ENCODE data around the gene FEM1C. TPM values are rescaled to one million over a fixed set of nuclear protein-coding genes. Genes with fewer than 3 reads are reported as not detected.

The FEM1C gene
- total and polyA plus RNA-seq, 9 of the 15 experiments (the other 6 are each of a cell fraction or from before 2014, with no cell fraction given) = 1.4 to 9.3 (median 4.3) TPM

DNA sequence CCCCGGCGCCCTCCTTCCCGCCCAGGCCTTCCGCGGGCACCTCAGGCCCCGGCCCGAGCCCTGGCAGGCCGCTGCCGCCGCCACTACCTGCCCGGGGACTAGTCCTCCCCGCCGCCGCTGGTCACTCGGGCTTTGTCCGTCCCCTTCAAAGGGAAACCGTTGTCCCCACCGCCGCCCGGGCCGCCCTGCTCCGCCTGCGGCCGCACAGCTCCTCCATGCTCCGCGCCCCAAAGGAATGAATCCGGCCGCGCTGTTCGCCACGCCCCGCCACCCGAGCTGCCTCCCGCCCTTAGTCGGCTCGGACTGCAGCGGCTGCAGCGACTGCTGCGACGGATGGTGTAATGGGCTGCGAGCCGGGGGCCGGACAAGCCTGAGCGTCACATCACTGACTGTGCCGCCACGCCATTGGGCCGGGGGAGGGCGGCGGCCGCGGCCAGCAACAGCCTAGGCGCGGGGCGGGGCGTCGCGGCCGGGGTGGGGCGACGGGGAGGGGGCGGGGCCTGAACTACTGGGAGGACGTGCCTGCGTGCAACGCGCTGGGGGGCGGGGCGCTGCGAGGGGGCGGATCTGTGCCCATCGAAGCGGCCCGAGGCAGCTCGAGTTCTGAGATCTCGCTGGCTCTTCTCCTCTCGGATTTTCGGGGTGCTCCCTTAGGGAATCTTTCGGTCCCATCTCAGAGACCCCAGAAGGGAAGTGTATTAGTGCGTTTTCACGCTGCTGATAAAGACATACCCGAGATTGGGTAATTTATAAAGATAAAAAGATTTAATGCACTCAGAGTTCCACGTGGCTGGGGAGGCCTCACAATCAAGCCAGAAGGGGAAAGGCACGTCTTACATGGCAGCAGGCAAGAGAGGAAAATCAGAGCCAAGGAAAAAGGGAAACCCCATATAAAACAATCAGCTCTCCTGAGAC, at the start of gene FEM1C (continued):
- TF ChIP-seq ZNF143 (CRISPR knock-in tag; IDR thresholded peaks at IDR 0.05) (no peak), SNIP1 (IDR thresholded peaks at IDR 0.05; ENCODE audit: low read depth) (no peak), KLF13 (tag; IDR thresholded peaks at IDR 0.05; ENCODE audit: borderline replicate concordance, low read depth) (no peak), ZC3H11A (IDR thresholded peaks at IDR 0.05; ENCODE audit: low read depth, low read length) (no peak), BRF1 (IDR thresholded peaks at IDR 0.05; ENCODE audit: borderline replicate concordance, extremely low read depth, insufficient read length) (no peak), CCAR2 (IDR thresholded peaks at IDR 0.05; ENCODE audit: low read depth, low read length) (no peak)
- TF ChIP-seq, protein P1, sequence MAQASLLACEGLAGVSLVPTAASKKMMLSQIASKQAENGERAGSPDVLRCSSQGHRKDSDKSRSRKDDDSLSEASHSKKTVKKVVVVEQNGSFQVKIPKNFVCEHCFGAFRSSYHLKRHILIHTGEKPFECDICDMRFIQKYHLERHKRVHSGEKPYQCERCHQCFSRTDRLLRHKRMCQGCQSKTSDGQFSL (CRISPR knock-in tag; IDR thresholded peaks at IDR 0.05) = peak; percentile 64; the same call in 1 of the 2 replicates
- TF ChIP-seq, protein P1 (tag; IDR thresholded peaks at IDR 0.05) = no peak

DNA sequence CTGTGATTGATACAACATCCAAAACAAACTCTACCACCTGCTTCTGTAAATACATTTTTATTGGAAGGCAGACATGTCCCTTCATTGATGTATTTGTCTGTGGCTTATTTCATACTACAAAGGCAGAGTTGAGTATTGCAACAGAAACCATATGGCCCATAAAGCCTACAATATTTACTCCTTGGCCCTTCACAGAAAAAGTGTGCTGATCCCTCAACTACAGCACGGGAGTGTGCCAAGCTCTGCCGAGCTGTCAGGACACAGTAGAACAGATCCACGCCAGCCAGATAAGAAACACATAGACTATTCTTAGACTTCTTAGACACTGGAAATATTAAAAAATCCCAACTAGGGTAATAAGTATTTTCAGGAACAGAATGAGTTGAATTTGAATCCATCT, 44.5 kb upstream of the FEM1C start:
- WGBS (ENCODE audit: insufficient coverage, low coverage, missing lambda C conversion rate) = 50% methylated on average over 3 of the region's 3 CpGs
- in situ Hi-C loops (cut with MboI) = loop anchor here (25.0 kb wide), 1 partner anchor 1902 kb away; no protein-coding TSS in a partner anchor
- Histone ChIP-seq H3K27me3 (ENCODE audit: control insufficient read depth in 2 of 2, insufficient read depth in 2 of 2, low read length in 2 of 2) (no peaks in the 10 kb centered on the region), H3K9me1 (ENCODE audit: control insufficient read depth, insufficient read depth, low read length) (no peaks in the 10 kb centered on the region), H3K27ac (ENCODE audit: extremely low read depth, low read depth, low read length) (no peak overlapping the region), H3K36me3 (ENCODE audit: control insufficient read depth, insufficient read depth, low read length) (no peaks in the 10 kb centered on the region), H3K4me2 (ENCODE audit: insufficient read depth, low read length) (no peak overlapping the region), H3K9me3 (replicated peaks; ENCODE audit: control insufficient read depth, insufficient read depth, low read depth, low read length) (no peaks in the 10 kb centered on the region), H3K4me3 (no peak overlapping the region), H4K20me1 (replicated peaks; ENCODE audit: control insufficient read depth, insufficient read depth, low read length) (no peaks in the 10 kb centered on the region), H3K9ac (ENCODE audit: insufficient read depth in 1 of 2, low read depth in 2 of 2, low read length in 2 of 2) (no peak overlapping the region), H2AFZ (ENCODE audit: low read depth, low read length) (no peak overlapping the region), H3K4me1 (replicated peaks in 1 of 2; ENCODE audit: control insufficient read depth in 2 of 2, insufficient read depth in 2 of 2, low read length in 2 of 2) (no peaks in the 10 kb centered on the region), H3K79me2 (ENCODE audit: control insufficient read depth, insufficient read depth, low read length) (no peaks in the 10 kb centered on the region)
- FAIRE-seq (no peak), DNase-seq (ENCODE audit: extremely low read depth in 1 of 4, low spot score in 3 of 4) (no peak), ATAC-seq (no peak)
- POLR2A ChIA-PET = no interaction called here
- CTCF ChIA-PET (ENCODE audit: low intra/inter-chr PET ratio) = no interaction called here
- no TSS peak for BruUV-seq (replicated peaks)
- intact Hi-C loops (cut with micrococcal nuclease) = loop anchor here (5.0 to 10.0 kb wide), 3 partner anchors 42 to 1974 kb away; no protein-coding TSS in a partner anchor
- no peak for TF ChIP-seq TAF7 (tag; IDR thresholded peaks at IDR 0.05)
- TF ChIP-seq ZNF77 (CRISPR knock-in tag; IDR thresholded peaks at IDR 0.05) = no peak
- no peak for TF ChIP-seq ZC3H11A (IDR thresholded peaks at IDR 0.05; ENCODE audit: low read depth, low read length)
- TF ChIP-seq ZNF23 (CRISPR knock-in tag; IDR thresholded peaks at IDR 0.05) = no peak
- no peak for TF ChIP-seq RBM14 (IDR thresholded peaks at IDR 0.05; ENCODE audit: borderline replicate concordance, insufficient read depth, low read depth, low read length)
- TF ChIP-seq, protein P2, sequence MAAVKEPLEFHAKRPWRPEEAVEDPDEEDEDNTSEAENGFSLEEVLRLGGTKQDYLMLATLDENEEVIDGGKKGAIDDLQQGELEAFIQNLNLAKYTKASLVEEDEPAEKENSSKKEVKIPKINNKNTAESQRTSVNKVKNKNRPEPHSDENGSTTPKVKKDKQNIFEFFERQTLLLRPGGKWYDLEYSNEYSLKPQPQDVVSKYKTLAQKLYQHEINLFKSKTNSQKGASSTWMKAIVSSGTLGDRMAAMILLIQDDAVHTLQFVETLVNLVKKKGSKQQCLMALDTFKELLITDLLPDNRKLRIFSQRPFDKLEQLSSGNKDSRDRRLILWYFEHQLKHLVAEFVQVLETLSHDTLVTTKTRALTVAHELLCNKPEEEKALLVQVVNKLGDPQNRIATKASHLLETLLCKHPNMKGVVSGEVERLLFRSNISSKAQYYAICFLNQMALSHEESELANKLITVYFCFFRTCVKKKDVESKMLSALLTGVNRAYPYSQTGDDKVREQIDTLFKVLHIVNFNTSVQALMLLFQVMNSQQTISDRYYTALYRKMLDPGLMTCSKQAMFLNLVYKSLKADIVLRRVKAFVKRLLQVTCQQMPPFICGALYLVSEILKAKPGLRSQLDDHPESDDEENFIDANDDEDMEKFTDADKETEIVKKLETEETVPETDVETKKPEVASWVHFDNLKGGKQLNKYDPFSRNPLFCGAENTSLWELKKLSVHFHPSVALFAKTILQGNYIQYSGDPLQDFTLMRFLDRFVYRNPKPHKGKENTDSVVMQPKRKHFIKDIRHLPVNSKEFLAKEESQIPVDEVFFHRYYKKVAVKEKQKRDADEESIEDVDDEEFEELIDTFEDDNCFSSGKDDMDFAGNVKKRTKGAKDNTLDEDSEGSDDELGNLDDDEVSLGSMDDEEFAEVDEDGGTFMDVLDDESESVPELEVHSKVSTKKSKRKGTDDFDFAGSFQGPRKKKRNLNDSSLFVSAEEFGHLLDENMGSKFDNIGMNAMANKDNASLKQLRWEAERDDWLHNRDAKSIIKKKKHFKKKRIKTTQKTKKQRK (IDR thresholded peaks at IDR 0.05; ENCODE audit: borderline replicate concordance, low read depth, low read length) = no peak
